Liver (tissue), 9 donors: ENCODE data around the gene ADAMTS14. TPM values are rescaled to one million over a fixed set of nuclear protein-coding genes. Genes with fewer than 3 reads are reported as not detected.

Experiments
- DNase-seq: peaks from one replicate; pipeline ENCODE4 v3.0.0-alpha.2; 2017; ENCODE audit warnings: low spot score
- H3K27ac ChIP-seq, 2 donors: one replicate each; pipeline ENCODE4 v1.7.0; 2013; ENCODE audit warnings: inconsistent platforms in 2 of 2, low read length in 2 of 2, control low read depth in 1 of 2, low read depth in 1 of 2, mild to moderate bottlenecking in 1 of 2
- H3K27me3 ChIP-seq, 4 donors: one replicate each; pipeline versions ENCODE4 v1.6.1 to v1.7.0; 2013; ENCODE audit warnings: low read length in 3 of 4, inconsistent platforms in 1 of 4, mild to moderate bottlenecking in 1 of 4, moderate library complexity in 1 of 4; ENCODE audit not compliant: control insufficient read depth in 4 of 4, insufficient read depth in 4 of 4
- H3K36me3 ChIP-seq, 4 donors: one replicate each; pipeline versions ENCODE4 v1.6.1 to v1.7.0; 2013; ENCODE audit warnings: low read length in 3 of 4, mild to moderate bottlenecking in 3 of 4, low read depth in 1 of 4, moderate library complexity in 1 of 4; ENCODE audit not compliant: control insufficient read depth in 4 of 4, insufficient read depth in 3 of 4
- H3K4me1 ChIP-seq, 4 donors: one replicate each; pipeline versions ENCODE4 v1.6.1 to v1.7.0; 2013; ENCODE audit warnings: low read length in 3 of 4, mild to moderate bottlenecking in 3 of 4, moderate library complexity in 1 of 4; ENCODE audit not compliant: control insufficient read depth in 4 of 4, insufficient read depth in 4 of 4
- H3K4me3 ChIP-seq, 3 donors: one replicate each; pipeline versions ENCODE4 v1.6.1 to v1.7.0; 2013; ENCODE audit warnings: low read length in 3 of 3, control low read depth in 1 of 3, low read depth in 1 of 3, mild to moderate bottlenecking in 1 of 3
- H3K9ac ChIP-seq, 2 donors: one replicate each; pipeline ENCODE4 v1.7.0; 2013; ENCODE audit warnings: low read length in 2 of 2, mild to moderate bottlenecking in 2 of 2, moderate library complexity in 2 of 2, control low read depth in 1 of 2, low read depth in 1 of 2
- H3K9me3 ChIP-seq, 4 donors: one replicate each; pipeline versions ENCODE4 v1.6.1 to v1.7.0; 2013; ENCODE audit warnings: low read length in 3 of 4; ENCODE audit not compliant: control insufficient read depth in 4 of 4
- FOXA1 ChIP-seq: IDR thresholded peaks from 2 replicates; pipeline ENCODE4 v1.6.1; 2016; ENCODE audit warnings: antibody characterized with exemption
- GABPA ChIP-seq, 2 donors: IDR thresholded peaks in 1 of 2; conservative IDR thresholded peaks in 1 of 2; 2 replicates each; pipeline ENCODE4 v1.6.1; 2016; ENCODE audit warnings: antibody characterized with exemption in 2 of 2, mild to moderate bottlenecking in 1 of 2, moderate library complexity in 1 of 2
- HNF4A ChIP-seq, 2 donors: conservative IDR thresholded peaks; 2 replicates each; pipeline ENCODE4 v1.6.1; 2016; ENCODE audit warnings: antibody characterized with exemption in 2 of 2, mild to moderate bottlenecking in 2 of 2
- HNF4G ChIP-seq: IDR thresholded peaks from 2 replicates; pipeline ENCODE4 v1.6.1; 2016; ENCODE audit warnings: antibody characterized with exemption
- JUND ChIP-seq, 2 donors: IDR thresholded peaks; 2 replicates each; pipeline ENCODE4 v1.6.1; 2016; ENCODE audit warnings: antibody characterized with exemption in 2 of 2
- NR2F2 ChIP-seq: IDR thresholded peaks from 2 replicates; pipeline ENCODE4 v1.6.1; 2016; ENCODE audit warnings: antibody characterized with exemption
- RAD21 ChIP-seq, 2 donors: IDR thresholded peaks; 2 replicates each; pipeline ENCODE4 v1.6.1; 2016; ENCODE audit warnings: antibody characterized with exemption in 2 of 2, mild to moderate bottlenecking in 2 of 2
- RXRA ChIP-seq, 2 donors: IDR thresholded peaks; 2 replicates each; pipeline ENCODE4 v1.6.1; 2017 to 2018; ENCODE audit warnings: antibody characterized with exemption in 2 of 2, mild to moderate bottlenecking in 1 of 2
- SP1 ChIP-seq: IDR thresholded peaks from 2 replicates; pipeline ENCODE4 v1.6.1; 2018; ENCODE audit warnings: antibody characterized with exemption, mild to moderate bottlenecking
- TAF1 ChIP-seq: conservative IDR thresholded peaks from 2 replicates; pipeline ENCODE4 v1.6.1; 2016; ENCODE audit warnings: antibody characterized with exemption, mild to moderate bottlenecking
- YY1 ChIP-seq: IDR thresholded peaks from 2 replicates; pipeline ENCODE4 v1.6.1; 2016; ENCODE audit warnings: antibody characterized with exemption, mild to moderate bottlenecking
- WGBS: extraction: QIAGEN DNeasy Blood & Tissue Kit; methylation state at CpG from one replicate; pipeline ENCODE4 v1.1.7; 2013; 5-methylcytosine and 5-hydroxymethylcytosine counted together
- polyA plus RNA-seq, 2 donors: library from polyadenylated mRNA; stranded (reverse) in 1 of 2; unstranded in 1 of 2; fragments of 200-250 nt in 1 of 2; fragments of >200 nt in 1 of 2; fragmentation: Nextera tagmentation in 1 of 2; extraction: Ambion mirVana in 1 of 2; gene quantifications; one replicate each; pipeline versions ENCODE4 v1.2.1 to v1.2.3, GENCODE V29; 2013 to 2015
- total RNA-seq, 2 donors: library from RNA; depleted of rRNA; stranded (reverse); fragments of >200 nt; gene quantifications; one replicate each; pipeline ENCODE4 v1.2.3, GENCODE V29; 2014
- TF ChIP-seq, protein P1 (sequence below): IDR thresholded peaks from 2 replicates; pipeline ENCODE4 v1.6.1; 2016; ENCODE audit warnings: antibody characterized with exemption
- TF ChIP-seq, protein P2 (sequence below): IDR thresholded peaks from 2 replicates; pipeline ENCODE4 v1.6.1; 2016; ENCODE audit warnings: antibody characterized with exemption
- TF ChIP-seq, protein P3 (sequence below): fragments of 150-350 bp; IDR thresholded peaks from 2 replicates; pipeline ENCODE4 v1.5.1; 2017; ENCODE audit warnings: improper control_type of control experiment, low read depth, low read length; ENCODE audit not compliant: missing input control
- TF ChIP-seq, protein P4 (sequence below): IDR thresholded peaks from 2 replicates; pipeline ENCODE4 v1.6.1; 2016; ENCODE audit warnings: antibody characterized with exemption
- donor health status: healthy.
- donor health status: healthy.
- donor health status: healthy.
- donor health status: healthy.
- donor health status: healthy.

ADAMTS14 gene
- total and polyA plus RNA-seq, 4 donors = 0.09 to 0.33 (median 0.13) TPM

DNA sequence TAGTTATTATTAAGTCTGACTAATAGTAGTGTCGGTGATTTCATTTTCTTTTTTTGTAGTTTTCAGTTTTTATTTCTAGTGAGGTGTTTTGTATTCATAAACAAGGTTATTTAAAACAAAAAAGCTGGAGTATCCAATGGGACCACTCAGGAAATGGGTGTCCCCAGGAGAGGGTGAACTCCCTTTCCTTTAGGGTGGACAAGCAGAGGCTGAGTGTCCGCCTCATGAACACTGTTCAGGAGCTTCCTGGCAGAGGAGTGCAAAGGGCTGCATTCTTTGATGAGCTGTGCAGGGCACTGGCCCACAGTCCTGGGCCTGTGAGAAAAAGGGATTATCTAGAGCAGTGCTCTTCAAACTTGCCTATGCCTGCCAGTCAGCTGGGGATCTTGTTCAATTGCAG is 56.0 kb downstream of the ADAMTS14 start:
- no peaks in the 10 kb centered on the region for H3K27me3 ChIP-seq
- no peak for DNase-seq
- no peak overlapping the region for H3K27ac ChIP-seq
- TF ChIP-seq YY1 (no peak), NR2F2 (no peak), HNF4G (no peak), HNF4A (conservative IDR thresholded peaks at IDR 0.05) (no peak), TAF1 (no peak)
- TF ChIP-seq, protein P1, sequence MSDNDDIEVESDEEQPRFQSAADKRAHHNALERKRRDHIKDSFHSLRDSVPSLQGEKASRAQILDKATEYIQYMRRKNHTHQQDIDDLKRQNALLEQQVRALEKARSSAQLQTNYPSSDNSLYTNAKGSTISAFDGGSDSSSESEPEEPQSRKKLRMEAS = no peak
- TF ChIP-seq, protein P2, sequence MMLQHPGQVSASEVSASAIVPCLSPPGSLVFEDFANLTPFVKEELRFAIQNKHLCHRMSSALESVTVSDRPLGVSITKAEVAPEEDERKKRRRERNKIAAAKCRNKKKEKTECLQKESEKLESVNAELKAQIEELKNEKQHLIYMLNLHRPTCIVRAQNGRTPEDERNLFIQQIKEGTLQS = no peak
- TF ChIP-seq, protein P3, sequence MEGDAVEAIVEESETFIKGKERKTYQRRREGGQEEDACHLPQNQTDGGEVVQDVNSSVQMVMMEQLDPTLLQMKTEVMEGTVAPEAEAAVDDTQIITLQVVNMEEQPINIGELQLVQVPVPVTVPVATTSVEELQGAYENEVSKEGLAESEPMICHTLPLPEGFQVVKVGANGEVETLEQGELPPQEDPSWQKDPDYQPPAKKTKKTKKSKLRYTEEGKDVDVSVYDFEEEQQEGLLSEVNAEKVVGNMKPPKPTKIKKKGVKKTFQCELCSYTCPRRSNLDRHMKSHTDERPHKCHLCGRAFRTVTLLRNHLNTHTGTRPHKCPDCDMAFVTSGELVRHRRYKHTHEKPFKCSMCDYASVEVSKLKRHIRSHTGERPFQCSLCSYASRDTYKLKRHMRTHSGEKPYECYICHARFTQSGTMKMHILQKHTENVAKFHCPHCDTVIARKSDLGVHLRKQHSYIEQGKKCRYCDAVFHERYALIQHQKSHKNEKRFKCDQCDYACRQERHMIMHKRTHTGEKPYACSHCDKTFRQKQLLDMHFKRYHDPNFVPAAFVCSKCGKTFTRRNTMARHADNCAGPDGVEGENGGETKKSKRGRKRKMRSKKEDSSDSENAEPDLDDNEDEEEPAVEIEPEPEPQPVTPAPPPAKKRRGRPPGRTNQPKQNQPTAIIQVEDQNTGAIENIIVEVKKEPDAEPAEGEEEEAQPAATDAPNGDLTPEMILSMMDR = no peak
- H3K4me3 ChIP-seq = no peak overlapping the region
- no peaks in the 10 kb centered on the region for H3K9me3 ChIP-seq
- H3K36me3 ChIP-seq = no peaks in the 10 kb centered on the region
- WGBS = 92% methylated on average over 2 of the region's 2 CpGs
- no peaks in the 10 kb centered on the region for H3K4me1 ChIP-seq
- no peak overlapping the region for H3K9ac ChIP-seq

GRCh38 chr10:70729763-70730357 is 57.6 kb downstream of the ADAMTS14 start:
- TF ChIP-seq HNF4A (conservative IDR thresholded peaks at IDR 0.05) (no peak), RAD21 (IDR thresholded peaks at IDR 0.05) (no peak)
- TF ChIP-seq, protein P3 = no peak
- WGBS = 84% methylated on average over 16 of the region's 16 CpGs
- H3K9ac ChIP-seq = no peak overlapping the region
- H3K36me3 ChIP-seq = no peaks in the 10 kb centered on the region
- H3K27me3 ChIP-seq = no peaks in the 10 kb centered on the region
- H3K4me1 ChIP-seq = no peaks in the 10 kb centered on the region
- no peak overlapping the region for H3K27ac ChIP-seq
- no peak overlapping the region for H3K4me3 ChIP-seq
- no peaks in the 10 kb centered on the region for H3K9me3 ChIP-seq
- DNase-seq = no peak

- no peak overlapping the region for H3K9ac ChIP-seq
- no peaks in the 10 kb centered on the region for H3K27me3 ChIP-seq
- WGBS = 86% methylated on average over 2 of the region's 2 CpGs
- H3K27ac ChIP-seq = no peak overlapping the region
- no peak for DNase-seq
- no peaks in the 10 kb centered on the region for H3K36me3 ChIP-seq
- H3K4me1 ChIP-seq = no peaks in the 10 kb centered on the region
- no peak overlapping the region for H3K4me3 ChIP-seq
- no peaks in the 10 kb centered on the region for H3K9me3 ChIP-seq
- TF ChIP-seq TAF1 (no peak), RAD21 (IDR thresholded peaks at IDR 0.05) (no peak), GABPA (IDR thresholded peaks at IDR 0.05 in 1 of 2, conservative IDR thresholded peaks at IDR 0.05 in 1 of 2) (no peak), SP1 (no peak), YY1 (no peak), RXRA (IDR thresholded peaks at IDR 0.05) (no peak), NR2F2 (no peak), JUND (IDR thresholded peaks at IDR 0.05) (no peak), HNF4A (conservative IDR thresholded peaks at IDR 0.05) (no peak), FOXA1 (no peak), HNF4G (no peak)
- TF ChIP-seq, protein P2 = no peak
- TF ChIP-seq, protein P1 = no peak
- TF ChIP-seq, protein P4, sequence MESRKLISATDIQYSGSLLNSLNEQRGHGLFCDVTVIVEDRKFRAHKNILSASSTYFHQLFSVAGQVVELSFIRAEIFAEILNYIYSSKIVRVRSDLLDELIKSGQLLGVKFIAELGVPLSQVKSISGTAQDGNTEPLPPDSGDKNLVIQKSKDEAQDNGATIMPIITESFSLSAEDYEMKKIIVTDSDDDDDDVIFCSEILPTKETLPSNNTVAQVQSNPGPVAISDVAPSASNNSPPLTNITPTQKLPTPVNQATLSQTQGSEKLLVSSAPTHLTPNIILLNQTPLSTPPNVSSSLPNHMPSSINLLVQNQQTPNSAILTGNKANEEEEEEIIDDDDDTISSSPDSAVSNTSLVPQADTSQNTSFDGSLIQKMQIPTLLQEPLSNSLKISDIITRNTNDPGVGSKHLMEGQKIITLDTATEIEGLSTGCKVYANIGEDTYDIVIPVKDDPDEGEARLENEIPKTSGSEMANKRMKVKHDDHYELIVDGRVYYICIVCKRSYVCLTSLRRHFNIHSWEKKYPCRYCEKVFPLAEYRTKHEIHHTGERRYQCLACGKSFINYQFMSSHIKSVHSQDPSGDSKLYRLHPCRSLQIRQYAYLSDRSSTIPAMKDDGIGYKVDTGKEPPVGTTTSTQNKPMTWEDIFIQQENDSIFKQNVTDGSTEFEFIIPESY = no peak
- TF ChIP-seq, protein P3 = no peak
These were observed 58.6 kb downstream of the ADAMTS14 start for GRCh38 chr10:70730955-70731354.
